Gastroesophageal sphincter (tissue), 4 donors: ENCODE data around the gene CDC25C. TPM values are rescaled to one million over a fixed set of nuclear protein-coding genes. Genes with fewer than 3 reads are reported as not detected.

Source experiments
- ATAC-seq: fragments of 150-250 bp; one replicate; pipeline ENCODE4 v1.9.1; 2016; ENCODE audit warnings: mild to moderate bottlenecking, moderate library complexity
- H3K27ac ChIP-seq, 4 donors: fragments of 200-600 bp; sonication (generic) in 3 of 4; 1 replicate in 3 of 4; 2 replicates in 1 of 4; pipeline ENCODE4 v1.5.1; 2016 to 2019
- H3K27me3 ChIP-seq: fragments of 200-600 bp; sonication (generic); one replicate; pipeline ENCODE4 v1.5.1; 2019
- H3K36me3 ChIP-seq, 2 donors: fragments of 200-600 bp; sonication (generic); one replicate each; pipeline ENCODE4 v1.5.1; 2019; ENCODE audit warnings: control low read depth in 1 of 2
- H3K4me1 ChIP-seq, 3 donors: fragments of 200-600 bp; sonication (generic); 1 replicate in 2 of 3; 2 replicates in 1 of 3; pipeline ENCODE4 v1.5.1; 2016 to 2019; ENCODE audit warnings: control low read depth in 2 of 3
- H3K4me3 ChIP-seq, 2 donors: fragments of 200-600 bp; sonication (generic); one replicate each; pipeline ENCODE4 v1.5.1; 2019; ENCODE audit warnings: mild to moderate bottlenecking in 1 of 2, moderate library complexity in 1 of 2
- H3K9me3 ChIP-seq, 3 donors: fragments of 200-600 bp; sonication (generic); one replicate each; pipeline ENCODE4 v1.5.1; 2017 to 2019; ENCODE audit warnings: control low read depth in 2 of 3
- CTCF ChIP-seq, 4 experiments: fragments of 200-600 bp in 2 of 4; fragments of 450-650 bp in 2 of 4; sonication (generic) in 1 of 4; IDR thresholded peaks; one replicate each; pipeline ENCODE4 v1.5.1; 2017 to 2019; ENCODE audit warnings: antibody characterized with exemption in 4 of 4, mild to moderate bottlenecking in 2 of 4, moderate library complexity in 2 of 4
- EP300 ChIP-seq: sonication (generic); formaldehyde crosslinking; IDR thresholded peaks from one replicate; pipeline ENCODE4 v1.6.1; 2017; ENCODE audit warnings: antibody characterized with exemption, mild to moderate bottlenecking
- POLR2A ChIP-seq, 2 donors: fragments of 450-650 bp; IDR thresholded peaks; one replicate each; pipeline ENCODE4 v1.6.1; 2017; ENCODE audit warnings: antibody characterized with exemption in 2 of 2, mild to moderate bottlenecking in 2 of 2, moderate library complexity in 1 of 2
- POLR2AphosphoS5 ChIP-seq: sonication (generic); formaldehyde crosslinking; IDR thresholded peaks from one replicate; pipeline ENCODE4 v1.6.1; 2017; ENCODE audit warnings: antibody characterized with exemption
- WGBS, 2 donors: methylation state at CpG; one replicate each; pipeline ENCODE4 v1.1.5; 2018; ENCODE audit warnings: low coverage in 1 of 2; 5-methylcytosine and 5-hydroxymethylcytosine counted together
- total RNA-seq, 4 donors: library from RNA; depleted of rRNA; stranded (reverse); fragments of >200 nt; gene quantifications; one replicate each; pipeline ENCODE4 v1.1.0, GENCODE V29; 2016

The CDC25C gene
- total RNA-seq = under 1 TPM in 1 of 4 donors, not detected in 3; 0.45 TPM

- H3K4me3 ChIP-seq = peak within 1 kb of the TSS; percentile 27 to 47
- WGBS, 2 donors = 1 to 3% methylated on average over 13 to 44 of the region's 55 CpGs
- peak within 1 kb of the TSS in 2 of 4 donors; percentile 39 to 53 for H3K27ac ChIP-seq
- H3K27me3 ChIP-seq = no peaks in the 10 kb centered on the region
- H3K4me1 ChIP-seq = peaks cover 0 to 17% (median 7%) of the 10 kb centered on the region in 3 donors
- no peaks in the 10 kb centered on the region for H3K36me3 ChIP-seq
- H3K9me3 ChIP-seq = no peaks in the 10 kb centered on the region
- peak; percentile 100 for ATAC-seq
- TF ChIP-seq EP300 = no peak
Observed at GRCh38 chr5:138331449-138332368, at the start of gene CDC25C. Gene CDC25C (minus strand): TSS chr5:138331804. CDS start chr5:138331180, 624 bp downstream.

GRCh38 chr5:138372653-138373052, 41.0 kb upstream of the CDC25C start:
- peaks cover 3 to 45% (median 13%) of the 10 kb centered on the region in 3 donors for H3K4me1 ChIP-seq
- H3K36me3 ChIP-seq = peaks cover 0 to 51% of the 10 kb centered on the region in 2 donors
- no peaks in the 10 kb centered on the region for H3K27me3 ChIP-seq
- WGBS, 2 donors = 54 to 76% methylated on average over 5 of the region's 5 CpGs
- H3K27ac ChIP-seq = no peak overlapping the region
- no peak overlapping the region for H3K4me3 ChIP-seq
- no peak for ATAC-seq
- no peaks in the 10 kb centered on the region for H3K9me3 ChIP-seq
- TF ChIP-seq EP300 = no peak
- TF ChIP-seq CTCF (IDR thresholded peaks at IDR 0.05) = no peak
- TF ChIP-seq POLR2AphosphoS5 = no peak

GRCh38 chr5:138372225-138372624, 40.6 kb upstream of the CDC25C start:
- Histone ChIP-seq H3K9me3 (no peaks in the 10 kb centered on the region), H3K4me3 (no peak overlapping the region), H3K4me1 (peaks cover 8 to 50% (median 13%) of the 10 kb centered on the region in 3 donors), H3K27ac (no peak overlapping the region), H3K27me3 (no peaks in the 10 kb centered on the region), H3K36me3 (peaks cover 0 to 47% of the 10 kb centered on the region in 2 donors)
- TF ChIP-seq CTCF (IDR thresholded peaks at IDR 0.05) = no peak
- no peak for ATAC-seq
- WGBS, 2 donors = 81 to 86% methylated on average over 1 of the region's 1 CpG

- peaks cover 15 to 57% (median 19%) of the 10 kb centered on the region in 3 donors for H3K4me1 ChIP-seq
- ATAC-seq = no peak
- WGBS, 2 donors = 88 to 90% methylated on average over 2 of the region's 2 CpGs
- no peaks in the 10 kb centered on the region for H3K27me3 ChIP-seq
- no peaks in the 10 kb centered on the region for H3K9me3 ChIP-seq
- peaks cover 0 to 39% of the 10 kb centered on the region in 2 donors for H3K36me3 ChIP-seq
- no peak overlapping the region for H3K4me3 ChIP-seq
- no peak for TF ChIP-seq POLR2AphosphoS5
- TF ChIP-seq EP300 = no peak
- no peak overlapping the region for H3K27ac ChIP-seq
Observed at GRCh38 chr5:138371454-138371853, 39.9 kb upstream of the CDC25C start.

GRCh38 chr5:138370537-138370936, 38.9 kb upstream of the CDC25C start:
- H3K36me3 ChIP-seq = peaks cover 0 to 30% of the 10 kb centered on the region in 2 donors
- TF ChIP-seq CTCF (IDR thresholded peaks at IDR 0.05) (no peak), POLR2A (IDR thresholded peaks at IDR 0.05) (no peak), EP300 (no peak), POLR2AphosphoS5 (no peak)
- peaks cover 16 to 64% (median 19%) of the 10 kb centered on the region in 3 donors for H3K4me1 ChIP-seq
- ATAC-seq = no peak
- no peak overlapping the region for H3K27ac ChIP-seq
- WGBS, 2 donors = 44 to 48% methylated on average over 2 to 3 of the region's 3 CpGs
- H3K9me3 ChIP-seq = no peaks in the 10 kb centered on the region
- H3K27me3 ChIP-seq = no peaks in the 10 kb centered on the region
- no peak overlapping the region for H3K4me3 ChIP-seq

GRCh38 chr5:138369706-138370105, 38.1 kb upstream of the CDC25C start:
- WGBS, 2 donors = 67 to 72% methylated on average over 2 of the region's 2 CpGs
- H3K4me1 ChIP-seq = peaks cover 16 to 70% (median 19%) of the 10 kb centered on the region in 3 donors
- H3K27me3 ChIP-seq = no peaks in the 10 kb centered on the region
- no peak overlapping the region for H3K27ac ChIP-seq
- no peaks in the 10 kb centered on the region for H3K9me3 ChIP-seq
- peak; percentile 46 for ATAC-seq
- no peak for TF ChIP-seq EP300
- TF ChIP-seq POLR2AphosphoS5 = no peak
- no peak for TF ChIP-seq CTCF (IDR thresholded peaks at IDR 0.05)
- TF ChIP-seq POLR2A (IDR thresholded peaks at IDR 0.05) = no peak
- no peak overlapping the region for H3K4me3 ChIP-seq
- H3K36me3 ChIP-seq = peaks cover 0 to 22% of the 10 kb centered on the region in 2 donors
